IgD-negative memory B cell (primary cell): ENCODE measurements around the gene TBCA. TPM values are rescaled to one million over a fixed set of nuclear protein-coding genes. Genes with fewer than 3 reads are reported as not detected.
A peak's percentile ranks its signal among the peaks of the same experiment; 100 is the strongest.

Source experiments
- H3K27ac Mint-ChIP-seq, 3 donors: one replicate each; pipeline ENCODE4 v1.8.0; 2020 to 2022; ENCODE audit warnings: mild to moderate bottlenecking in 3 of 3, mixed read lengths in 3 of 3, moderate library complexity in 1 of 3
- H3K27me3 Mint-ChIP-seq: one replicate; pipeline ENCODE4 v1.8.0; 2021; ENCODE audit warnings: mixed read lengths
- H3K36me3 Mint-ChIP-seq: one replicate; pipeline ENCODE4 v1.8.0; 2020; ENCODE audit warnings: mild to moderate bottlenecking, mixed read lengths
- H3K4me1 Mint-ChIP-seq, 3 donors: one replicate each; pipeline ENCODE4 v1.8.0; 2020 to 2022; ENCODE audit warnings: mixed read lengths in 3 of 3, mild to moderate bottlenecking in 1 of 3
- H3K4me3 Mint-ChIP-seq, 4 donors: one replicate each; pipeline ENCODE4 v1.8.0; 2020 to 2022; ENCODE audit warnings: mild to moderate bottlenecking in 4 of 4, mixed read lengths in 4 of 4, moderate library complexity in 3 of 4
- H3K9me3 Mint-ChIP-seq, 3 donors: one replicate each; pipeline ENCODE4 v1.8.0; 2020 to 2021; ENCODE audit warnings: mixed read lengths in 3 of 3, mild to moderate bottlenecking in 1 of 3
- polyA plus RNA-seq: library from polyadenylated mRNA; unstranded; fragments of 300-500 nt; fragmentation: Illumina TruSeq; gene quantifications from one replicate; pipeline ENCODE4 v1.2.3, GENCODE V29; 2021

TBCA gene
- polyA plus RNA-seq, 1 donor from 2014 or later, result 185 TPM

DNA sequence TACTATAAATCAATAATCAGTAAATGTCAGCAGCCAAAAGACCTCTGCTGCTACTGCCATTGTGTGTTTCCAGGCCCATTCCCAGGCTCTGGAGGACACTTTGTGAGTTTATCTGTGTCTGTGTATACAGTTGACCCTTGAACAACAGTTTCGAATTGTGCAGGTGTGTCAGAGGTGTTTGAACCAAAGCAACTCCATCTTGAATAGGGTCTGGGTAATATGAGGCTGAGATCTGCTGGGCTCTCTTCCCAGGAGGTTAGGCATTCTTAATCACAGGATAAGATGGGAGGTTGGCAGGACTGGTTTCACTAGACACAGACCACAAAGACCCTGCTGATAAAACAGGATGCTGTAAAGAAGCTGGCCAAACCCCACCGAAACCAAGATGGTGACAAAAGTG lies 2.3 kb upstream of the TBCA start:
- Mint-ChIP-seq H3K9me3 (no peaks in the 10 kb centered on the region), H3K4me3 (peak overlapping the region in 1 of 4 donors; percentile 72), H3K27ac (no peak overlapping the region), H3K36me3 (peaks cover 5% of the 10 kb centered on the region), H3K4me1 (peaks cover 16 to 24% (median 19%) of the 10 kb centered on the region in 3 donors), H3K27me3 (no peaks in the 10 kb centered on the region)

DNA sequence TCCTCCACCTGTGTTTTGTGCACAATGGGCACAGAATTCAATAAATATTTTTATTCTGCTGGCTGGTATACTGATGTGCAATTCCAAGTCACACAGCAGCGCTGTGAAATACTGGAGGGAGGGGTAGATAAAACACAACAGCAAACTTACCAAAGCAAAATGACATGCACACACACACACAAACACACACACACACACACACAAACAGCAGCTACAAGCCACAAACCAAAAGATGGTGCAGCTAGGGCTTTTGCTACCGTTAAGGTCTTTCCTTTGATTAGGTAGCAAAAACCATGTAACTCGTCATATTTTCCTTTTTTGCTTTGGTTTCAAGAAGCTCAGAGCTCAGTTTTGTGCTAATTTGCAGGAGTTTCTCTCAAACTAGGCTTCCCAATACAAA lies 1.8 kb upstream of the TBCA start:
- H3K27ac Mint-ChIP-seq, result peak overlapping the region in 1 of 3 donors; percentile 78
- no peaks in the 10 kb centered on the region for H3K27me3 Mint-ChIP-seq
- H3K4me1 Mint-ChIP-seq, result peaks cover 19 to 29% (median 19%) of the 10 kb centered on the region in 3 donors
- H3K36me3 Mint-ChIP-seq, result peaks cover 5% of the 10 kb centered on the region
- peak overlapping the region in 1 of 4 donors; percentile 72 for H3K4me3 Mint-ChIP-seq
- no peaks in the 10 kb centered on the region for H3K9me3 Mint-ChIP-seq

DNA sequence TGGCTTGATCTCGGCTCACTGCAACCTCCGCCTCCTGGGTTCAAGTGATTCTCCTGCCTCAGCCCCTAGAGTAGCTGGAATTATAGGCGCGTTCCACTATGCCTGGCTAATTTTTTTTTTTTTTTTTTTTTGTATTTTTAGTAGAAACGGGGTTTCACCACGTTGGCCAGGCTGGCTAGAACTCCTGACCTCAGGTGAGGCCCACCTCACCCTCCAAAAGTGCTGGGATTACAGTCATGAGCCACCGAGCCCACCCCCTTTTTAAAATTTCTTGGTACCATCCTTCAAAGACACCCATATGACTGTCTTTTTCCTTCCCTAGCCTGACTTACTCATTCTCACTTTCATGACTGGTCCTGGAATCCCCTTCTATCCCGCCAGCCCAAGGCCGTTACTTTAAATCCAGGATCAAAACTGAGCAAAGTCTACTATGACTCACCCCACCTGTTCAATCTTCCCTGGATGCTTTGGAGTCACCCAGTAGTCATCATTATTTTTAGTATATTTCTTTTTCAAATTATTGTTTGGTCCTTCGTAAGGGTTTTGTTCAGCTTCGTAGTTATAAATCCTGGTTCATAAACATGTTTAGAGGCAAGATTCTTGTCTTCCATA lies 1.2 kb upstream of the TBCA start:
- Mint-ChIP-seq H3K9me3 (no peaks in the 10 kb centered on the region), H3K4me3 (peak overlapping the region in 2 of 4 donors; percentile 14 to 72), H3K27ac (peak overlapping the region in 1 of 3 donors; percentile 78), H3K27me3 (no peaks in the 10 kb centered on the region), H3K36me3 (peaks cover 6% of the 10 kb centered on the region), H3K4me1 (peaks cover 19 to 30% (median 21%) of the 10 kb centered on the region in 3 donors)

DNA sequence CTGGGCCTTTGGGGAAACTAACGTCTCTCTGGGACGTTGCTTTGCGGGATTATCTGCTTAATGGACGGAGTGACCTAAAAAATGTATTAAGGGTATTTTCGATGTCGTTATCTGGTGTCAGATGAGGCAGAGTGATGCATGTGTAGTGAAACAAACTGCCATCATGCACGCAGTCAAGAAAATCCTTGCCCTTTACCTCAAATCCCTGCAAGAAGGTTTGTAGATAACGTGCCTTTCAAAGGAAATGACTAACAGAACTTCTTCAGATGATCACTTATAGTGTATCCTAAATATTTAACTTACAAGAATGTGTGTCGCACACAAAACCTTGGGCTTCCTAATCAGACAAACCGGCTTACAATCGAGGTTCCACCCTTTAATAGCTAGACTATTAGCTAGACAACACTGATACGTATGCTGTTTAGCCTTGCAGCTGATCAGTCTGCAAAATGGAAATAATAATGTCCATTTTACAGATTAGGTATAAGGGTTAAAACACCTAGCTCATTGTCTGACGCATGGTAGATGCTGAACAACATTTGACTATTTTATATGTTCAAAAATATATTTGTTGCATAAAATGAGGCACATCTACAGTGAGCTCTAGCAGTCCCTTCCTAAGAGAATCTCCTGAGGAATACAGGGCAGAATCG lies 541 bp upstream of the TBCA start:
- Mint-ChIP-seq H3K36me3 (peaks cover 6% of the 10 kb centered on the region), H3K4me1 (peaks cover 21 to 34% (median 22%) of the 10 kb centered on the region in 3 donors)

DNA sequence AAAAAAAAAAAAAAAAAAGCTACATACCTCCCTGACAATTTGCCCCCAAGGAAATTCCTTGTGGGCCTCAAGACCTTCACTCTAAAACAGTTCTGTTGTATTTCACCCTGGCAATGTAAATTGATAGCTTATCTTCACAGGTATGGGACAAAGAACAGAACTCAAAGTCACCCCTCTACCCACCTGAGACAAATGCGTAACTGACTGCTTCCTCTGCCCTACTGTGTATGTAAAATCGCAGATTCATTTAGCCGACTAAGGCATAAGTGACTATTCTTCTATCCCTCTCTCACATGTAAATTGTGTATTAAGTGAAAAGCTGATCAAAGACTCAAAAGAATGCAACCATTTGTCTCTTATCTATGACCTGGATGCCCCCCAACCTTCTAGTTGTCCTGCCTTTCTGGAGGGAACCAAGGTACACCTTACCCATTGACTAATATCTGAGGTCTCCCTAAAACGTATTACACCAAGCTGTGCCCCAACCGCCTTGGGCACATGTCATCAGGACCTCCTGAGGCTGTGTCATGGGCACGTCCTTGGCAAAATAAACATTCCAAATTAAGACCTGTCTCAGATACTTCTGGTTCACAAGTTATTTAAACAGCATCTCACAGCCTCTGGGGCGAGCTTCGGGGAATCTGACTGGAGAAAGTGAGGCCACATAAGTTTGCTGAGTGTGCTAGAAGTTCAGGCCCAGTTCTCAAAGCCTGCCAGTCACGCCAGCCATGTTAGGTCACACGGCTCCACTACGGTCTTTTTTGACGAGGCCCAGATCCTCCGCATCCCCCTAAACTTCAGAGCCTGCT lies 954 bp downstream of the TBCA start:
- Mint-ChIP-seq H3K4me3 (peak overlapping the region; percentile 89 to 98 (median 92)), H3K27ac (peak overlapping the region; percentile 78 to 100 (median 97)), H3K9me3 (no peaks in the 10 kb centered on the region), H3K27me3 (no peaks in the 10 kb centered on the region), H3K4me1 (peaks cover 21 to 42% (median 29%) of the 10 kb centered on the region in 3 donors), H3K36me3 (peaks cover 6% of the 10 kb centered on the region)

More for the DNA sequence above, 541 bp upstream of the TBCA start:
- Mint-ChIP-seq H3K9me3 (no peaks in the 10 kb centered on the region), H3K4me3 (peak overlapping the region; percentile 89 to 98 (median 92)), H3K27ac (peak overlapping the region; percentile 78 to 100 (median 97)), H3K27me3 (no peaks in the 10 kb centered on the region)

DNA sequence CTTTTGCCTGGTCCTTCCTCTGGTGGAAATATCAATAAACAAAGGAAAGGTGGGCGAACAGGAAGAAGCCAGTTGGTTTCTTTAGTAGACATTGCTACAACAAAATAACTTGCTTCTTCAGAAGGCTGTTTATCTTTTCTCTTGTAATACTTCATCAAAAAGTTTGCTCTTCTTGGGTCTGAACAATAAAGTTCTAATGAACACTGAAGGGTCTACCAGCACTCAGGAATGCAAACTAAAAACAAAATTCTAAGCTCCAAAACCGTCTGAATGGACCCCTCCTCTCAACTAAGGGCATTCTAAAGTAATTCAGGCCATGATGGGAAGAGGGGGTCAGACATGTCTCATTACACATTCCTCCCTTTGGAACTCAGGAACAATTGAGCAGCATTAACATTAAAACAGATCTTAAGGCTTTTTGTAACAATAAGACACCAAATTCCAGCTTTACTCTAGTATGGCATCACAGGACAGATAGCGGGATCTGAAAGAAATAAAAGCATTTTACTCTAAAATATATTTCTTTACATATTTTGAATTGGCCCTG lies 2.3 kb downstream of the TBCA start:
- H3K4me3 Mint-ChIP-seq, result peak overlapping the region in 2 of 4 donors; percentile 81 to 89
- H3K27me3 Mint-ChIP-seq, result no peaks in the 10 kb centered on the region
- no peaks in the 10 kb centered on the region for H3K9me3 Mint-ChIP-seq
- peak overlapping the region in 2 of 3 donors; percentile 78 to 97 for H3K27ac Mint-ChIP-seq
- peaks cover 9% of the 10 kb centered on the region for H3K36me3 Mint-ChIP-seq
- peaks cover 21 to 45% (median 33%) of the 10 kb centered on the region in 3 donors for H3K4me1 Mint-ChIP-seq

DNA sequence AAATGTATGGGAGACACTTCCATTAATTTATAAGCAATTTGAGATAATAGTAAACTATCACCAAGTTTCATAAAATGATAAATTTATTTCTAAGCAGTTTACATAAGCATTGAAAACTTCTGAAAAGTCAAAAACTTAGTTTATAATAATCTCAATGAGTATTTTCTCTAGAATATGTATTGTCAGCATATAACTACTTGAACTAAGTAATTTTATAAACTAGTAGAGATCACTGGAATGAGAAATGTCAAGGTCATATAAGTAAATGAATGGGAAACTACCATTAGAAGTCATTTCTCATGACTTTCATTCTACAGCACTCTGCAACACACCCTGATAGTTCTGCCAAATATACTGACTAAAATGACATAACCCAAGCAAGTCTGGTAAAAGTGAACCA lies 3.4 kb downstream of the TBCA start:
- peak overlapping the region in 2 of 4 donors; percentile 21 to 31 for H3K4me3 Mint-ChIP-seq
- no peaks in the 10 kb centered on the region for H3K9me3 Mint-ChIP-seq
- H3K36me3 Mint-ChIP-seq, result peaks cover 9% of the 10 kb centered on the region
- no peak overlapping the region for H3K27ac Mint-ChIP-seq
- H3K27me3 Mint-ChIP-seq, result no peaks in the 10 kb centered on the region
- peaks cover 21 to 47% (median 37%) of the 10 kb centered on the region in 3 donors for H3K4me1 Mint-ChIP-seq

DNA sequence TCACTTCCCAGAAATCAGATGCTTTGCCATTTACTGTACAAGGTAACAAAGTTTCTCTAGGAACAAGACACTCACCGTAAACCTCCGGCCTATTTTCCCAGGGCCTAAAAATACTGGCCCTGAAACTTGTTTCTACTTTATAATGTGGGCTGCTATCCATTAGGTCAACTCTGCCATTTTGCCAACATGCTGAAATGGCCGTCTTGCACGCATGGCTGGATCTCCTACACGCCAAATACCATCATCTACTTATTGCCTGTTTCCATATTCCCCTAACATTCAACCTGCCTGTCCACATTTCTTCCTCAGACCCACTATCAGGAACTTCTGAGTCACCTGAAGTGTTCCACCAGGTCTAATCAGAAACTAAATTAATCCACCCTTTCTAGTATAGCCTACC lies 4.7 kb downstream of the TBCA start:
- H3K27me3 Mint-ChIP-seq, result no peaks in the 10 kb centered on the region
- H3K9me3 Mint-ChIP-seq, result no peaks in the 10 kb centered on the region
- H3K27ac Mint-ChIP-seq, result no peak overlapping the region
- H3K4me1 Mint-ChIP-seq, result peaks cover 20 to 52% (median 44%) of the 10 kb centered on the region in 3 donors
- peaks cover 11% of the 10 kb centered on the region for H3K36me3 Mint-ChIP-seq
- peak overlapping the region in 2 of 4 donors; percentile 65 to 66 for H3K4me3 Mint-ChIP-seq

DNA sequence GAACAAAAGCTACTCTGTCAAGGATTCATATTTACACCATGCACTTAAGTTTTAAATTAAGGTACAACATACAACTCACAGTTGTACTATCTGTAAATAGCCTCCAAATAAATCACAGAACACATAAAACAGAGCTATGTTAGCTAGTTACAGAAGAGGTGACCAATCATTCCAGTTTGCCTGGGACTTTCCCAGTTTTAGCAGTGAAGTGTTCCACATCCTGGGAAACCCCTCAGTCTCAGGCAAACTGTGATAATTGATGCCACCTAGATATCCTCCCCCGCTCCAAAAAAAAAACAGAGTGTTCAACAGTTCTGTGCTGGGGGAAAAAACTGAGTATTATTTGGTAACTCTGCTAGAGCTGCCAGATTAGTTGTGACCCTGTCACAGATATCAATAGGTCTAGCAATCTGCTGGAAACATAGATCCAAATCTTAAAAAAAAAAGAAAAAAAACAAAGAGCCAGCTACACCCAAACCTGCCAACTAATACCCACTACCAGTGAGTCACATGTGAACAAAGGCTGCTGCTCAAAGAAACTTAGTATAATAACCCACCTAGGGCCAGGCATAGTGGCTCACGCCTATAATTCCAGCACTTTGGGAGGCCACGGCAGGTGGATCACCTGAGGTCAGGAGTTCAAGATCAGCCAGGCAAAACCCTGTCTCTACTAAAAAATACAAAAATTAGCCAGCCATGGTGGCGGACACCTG lies 5.7 kb downstream of the TBCA start:
- Mint-ChIP-seq H3K4me3 (no peak overlapping the region), H3K36me3 (peaks cover 11% of the 10 kb centered on the region), H3K27ac (no peak overlapping the region), H3K9me3 (no peaks in the 10 kb centered on the region), H3K4me1 (peaks cover 20 to 51% (median 47%) of the 10 kb centered on the region in 3 donors), H3K27me3 (no peaks in the 10 kb centered on the region)

DNA sequence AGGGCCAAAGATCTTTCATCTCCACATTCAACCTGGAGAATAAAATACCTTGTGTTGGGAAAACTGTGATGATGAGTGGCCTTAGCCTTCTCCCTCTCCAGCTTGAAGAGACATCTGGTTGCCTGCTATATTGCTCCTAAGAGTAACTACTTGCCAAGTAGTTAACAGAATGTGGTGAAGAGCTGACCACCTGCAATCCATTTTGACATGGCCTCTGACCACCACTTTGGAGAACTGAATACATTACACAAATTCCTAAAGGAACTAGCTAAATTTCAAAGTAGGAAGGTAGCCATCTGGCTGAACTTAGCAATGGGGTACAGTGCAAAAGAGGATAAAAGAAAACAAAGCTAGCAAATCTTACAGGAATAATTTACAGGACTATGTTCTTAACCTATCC lies 7.2 kb downstream of the TBCA start:
- Mint-ChIP-seq H3K27ac (peak overlapping the region in 1 of 3 donors; percentile 39), H3K4me3 (no peak overlapping the region), H3K36me3 (peaks cover 7% of the 10 kb centered on the region), H3K4me1 (peaks cover 8 to 38% (median 37%) of the 10 kb centered on the region in 3 donors), H3K27me3 (no peaks in the 10 kb centered on the region), H3K9me3 (no peaks in the 10 kb centered on the region)

DNA sequence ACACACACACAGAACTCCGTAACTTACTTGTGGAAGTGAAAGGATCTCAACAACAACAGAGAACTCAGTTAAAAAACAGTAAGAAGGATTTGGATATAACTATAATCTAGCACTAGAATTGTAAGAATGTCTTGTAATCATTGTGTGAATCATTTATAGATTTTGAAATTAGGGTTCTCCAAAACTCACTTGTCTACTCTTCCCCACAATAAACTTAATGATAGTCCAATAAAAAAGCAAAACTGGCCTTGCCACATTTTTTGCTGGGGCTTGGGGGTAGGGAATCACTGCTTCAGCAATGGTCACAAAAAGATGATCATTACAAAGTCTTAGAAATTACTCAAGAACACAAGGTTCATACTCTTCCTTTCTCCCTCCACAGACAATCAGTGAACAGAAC lies 8.8 kb downstream of the TBCA start:
- Mint-ChIP-seq H3K36me3 (peaks cover 7% of the 10 kb centered on the region), H3K9me3 (no peaks in the 10 kb centered on the region), H3K27ac (no peak overlapping the region), H3K4me1 (peaks cover 0 to 36% (median 27%) of the 10 kb centered on the region in 3 donors), H3K27me3 (no peaks in the 10 kb centered on the region), H3K4me3 (peak overlapping the region in 1 of 4 donors; percentile 5)

DNA sequence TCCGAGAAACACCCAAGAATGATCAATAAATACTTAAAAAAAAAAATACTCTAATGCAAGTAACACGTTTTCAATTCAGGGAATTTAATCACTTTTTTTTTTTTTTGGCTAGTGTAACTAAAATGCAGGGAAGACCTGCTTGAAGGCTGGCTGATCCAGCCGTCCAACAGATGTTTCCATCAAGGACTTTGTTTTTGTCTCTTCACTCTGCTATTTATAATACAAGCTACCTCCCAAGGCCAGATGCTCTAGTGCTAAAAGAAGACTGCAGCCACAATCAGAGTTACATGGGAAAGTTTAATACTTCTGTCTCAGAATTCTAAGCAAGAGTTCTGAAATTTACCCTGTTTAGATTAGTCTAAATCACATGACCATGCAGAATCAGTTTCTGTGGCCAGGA lies 14.5 kb downstream of the TBCA start:
- H3K4me3 Mint-ChIP-seq, result no peak overlapping the region
- no peak overlapping the region for H3K27ac Mint-ChIP-seq
- H3K36me3 Mint-ChIP-seq, result peaks cover 4% of the 10 kb centered on the region
- H3K4me1 Mint-ChIP-seq, result peaks cover 3 to 25% (median 16%) of the 10 kb centered on the region in 3 donors
- H3K27me3 Mint-ChIP-seq, result no peaks in the 10 kb centered on the region
- H3K9me3 Mint-ChIP-seq, result no peaks in the 10 kb centered on the region

DNA sequence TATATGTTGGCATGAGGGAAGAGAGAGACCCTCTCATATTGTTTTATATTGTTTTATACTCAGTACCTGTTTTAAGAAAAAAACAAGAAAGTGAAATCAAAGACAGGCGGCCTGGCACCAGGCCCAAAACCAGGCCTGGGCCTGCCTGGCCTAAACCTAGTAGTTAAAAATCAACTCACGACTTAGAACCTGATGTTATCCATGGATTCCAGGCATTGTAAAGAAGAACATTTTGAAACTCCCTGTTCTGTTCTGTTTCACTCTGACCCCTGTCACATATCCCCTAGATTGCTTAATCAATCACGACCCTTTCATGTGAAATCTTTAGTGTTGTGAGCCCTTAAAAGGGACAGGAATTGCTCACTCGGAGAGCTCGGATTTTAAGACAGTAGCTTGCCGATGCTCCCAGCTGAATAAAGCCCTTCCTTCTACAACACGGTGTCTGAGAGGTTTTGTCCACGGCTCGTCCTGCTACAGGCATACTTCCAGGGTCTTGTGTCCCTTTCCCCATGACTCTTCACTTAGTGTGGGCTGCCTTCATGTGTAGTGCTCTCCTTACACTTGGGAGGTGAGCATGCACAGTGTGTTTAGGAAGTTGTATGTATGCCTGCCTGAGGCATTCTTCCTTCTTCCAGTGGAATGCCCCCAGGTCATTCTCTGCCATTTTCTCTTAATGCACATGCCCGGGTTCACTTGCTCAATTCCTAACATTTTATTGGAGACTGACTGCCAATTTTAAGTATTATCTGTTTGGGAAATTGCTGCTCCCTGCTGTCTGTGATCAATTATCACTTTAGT lies 17.8 kb downstream of the TBCA start:
- H3K36me3 Mint-ChIP-seq, result peaks cover 6% of the 10 kb centered on the region
- no peaks in the 10 kb centered on the region for H3K27me3 Mint-ChIP-seq
- peak overlapping the region in 1 of 4 donors; percentile 28 for H3K4me3 Mint-ChIP-seq
- H3K27ac Mint-ChIP-seq, result no peak overlapping the region
- no peaks in the 10 kb centered on the region for H3K9me3 Mint-ChIP-seq
- peaks cover 9 to 19% (median 17%) of the 10 kb centered on the region in 3 donors for H3K4me1 Mint-ChIP-seq
